ENCODE data around the gene LMO7.
"Not testable (repeated sequence)": the region's sequence is repeated elsewhere in the genome, so short reads cannot be mapped to it uniquely, and the experiment has no call there.

The LMO7 gene

DNA sequence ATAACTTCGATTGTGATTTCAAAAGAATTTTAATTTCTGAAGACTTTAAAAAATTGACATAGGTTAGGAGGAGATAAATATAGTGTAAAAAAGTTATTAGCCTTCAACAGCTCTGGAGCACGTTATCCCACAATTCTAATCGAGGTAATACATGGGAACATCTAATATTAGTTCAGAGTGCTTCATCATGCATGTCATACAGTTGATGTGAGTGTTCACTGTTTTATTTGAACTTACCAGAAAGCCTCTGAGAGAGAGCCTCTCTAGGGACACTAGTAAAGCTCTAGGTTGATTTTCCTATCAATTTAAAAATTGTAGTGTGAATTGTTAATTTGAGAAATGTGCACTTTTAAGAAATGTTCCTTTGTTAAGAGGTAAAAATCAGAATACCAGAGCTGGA is 140.4 kb downstream of the LMO7 start:
- H3K9ac ChIP-seq (ENCODE audit: low read length in 5 of 5), result no peak overlapping the region
- H3K27me3 ChIP-seq (ENCODE audit: control insufficient read depth in 5 of 5, insufficient read depth in 4 of 5, low read length in 5 of 5), result no peaks in the 10 kb centered on the region
- H3K4me3 ChIP-seq (ENCODE audit: low read depth in 1 of 5, low read length in 5 of 5), result no peak overlapping the region
- H3K4me1 ChIP-seq (ENCODE audit: control insufficient read depth in 5 of 5, insufficient read depth in 5 of 5, low read length in 5 of 5), result no peaks in the 10 kb centered on the region
- H3K27ac ChIP-seq (ENCODE audit: low read depth, low read length), result no peak overlapping the region
- H3K36me3 ChIP-seq (ENCODE audit: control insufficient read depth in 5 of 5, insufficient read depth in 5 of 5, low read length in 5 of 5), result no peaks in the 10 kb centered on the region
- peaks cover 0 to 7% (median 0%) of the 10 kb centered on the region in 5 donors for H3K9me3 ChIP-seq (ENCODE audit: control insufficient read depth in 5 of 5, low read length in 5 of 5)

DNA sequence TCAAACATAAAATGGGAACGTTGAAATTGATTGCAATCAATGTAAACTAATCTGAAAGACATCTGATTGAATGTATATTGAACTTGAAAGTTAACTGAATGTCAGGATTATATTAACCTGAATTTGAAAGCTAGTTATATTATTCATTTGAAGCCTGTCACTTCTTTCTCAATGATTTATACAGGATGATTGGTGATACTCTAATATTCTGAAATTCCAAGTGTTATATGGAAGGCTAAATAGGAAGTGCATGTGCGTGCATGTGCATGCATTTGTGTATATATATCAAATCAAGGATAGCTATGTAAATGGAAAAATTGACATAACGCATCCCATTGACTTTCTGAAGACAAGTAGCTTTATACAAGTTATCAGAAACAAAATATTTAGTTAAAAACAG is 143.3 kb downstream of the LMO7 start:
- H3K27ac ChIP-seq (ENCODE audit: low read depth, low read length), result no peak overlapping the region
- H3K36me3 ChIP-seq (ENCODE audit: control insufficient read depth in 5 of 5, insufficient read depth in 5 of 5, low read length in 5 of 5), result no peaks in the 10 kb centered on the region
- H3K27me3 ChIP-seq (ENCODE audit: control insufficient read depth in 5 of 5, insufficient read depth in 4 of 5, low read length in 5 of 5), result no peaks in the 10 kb centered on the region
- no peak overlapping the region for H3K4me3 ChIP-seq (ENCODE audit: low read depth in 1 of 5, low read length in 5 of 5)
- no peaks in the 10 kb centered on the region for H3K4me1 ChIP-seq (ENCODE audit: control insufficient read depth in 5 of 5, insufficient read depth in 5 of 5, low read length in 5 of 5)
- no peak overlapping the region for H3K9ac ChIP-seq (ENCODE audit: low read length in 5 of 5)
- H3K9me3 ChIP-seq (ENCODE audit: control insufficient read depth in 5 of 5, low read length in 5 of 5), result peaks cover 0 to 7% (median 4%) of the 10 kb centered on the region in 5 donors

DNA sequence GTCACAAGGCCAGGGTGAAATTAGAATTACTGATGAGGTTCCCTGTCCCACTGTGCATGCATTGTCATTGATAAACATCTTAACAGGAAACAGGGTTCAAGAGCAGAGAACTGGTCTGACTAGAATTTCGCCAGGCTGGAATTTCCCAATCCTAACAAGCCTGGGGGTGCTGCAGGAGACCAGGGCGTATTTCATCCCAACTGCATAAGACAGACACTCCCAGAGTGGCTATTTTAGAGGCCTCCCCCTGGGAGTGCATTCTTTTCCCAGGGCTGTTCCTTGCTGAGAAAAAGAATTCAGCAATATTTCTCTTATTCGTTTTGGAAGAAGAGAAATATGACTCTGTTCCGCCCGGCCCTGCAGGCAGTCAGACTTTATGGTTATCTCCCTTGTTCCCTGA is 144.0 kb downstream of the LMO7 start:
- not testable (repeated sequence) for H3K27me3 ChIP-seq (ENCODE audit: control insufficient read depth in 5 of 5, insufficient read depth in 4 of 5, low read length in 5 of 5); H3K4me1 ChIP-seq (ENCODE audit: control insufficient read depth in 5 of 5, insufficient read depth in 5 of 5, low read length in 5 of 5); H3K4me3 ChIP-seq (ENCODE audit: low read depth in 1 of 5, low read length in 5 of 5); H3K36me3 ChIP-seq (ENCODE audit: control insufficient read depth in 5 of 5, insufficient read depth in 5 of 5, low read length in 5 of 5); H3K9ac ChIP-seq (ENCODE audit: low read length in 5 of 5); H3K27ac ChIP-seq (ENCODE audit: low read depth, low read length); H3K9me3 ChIP-seq (ENCODE audit: control insufficient read depth in 5 of 5, low read length in 5 of 5)

DNA sequence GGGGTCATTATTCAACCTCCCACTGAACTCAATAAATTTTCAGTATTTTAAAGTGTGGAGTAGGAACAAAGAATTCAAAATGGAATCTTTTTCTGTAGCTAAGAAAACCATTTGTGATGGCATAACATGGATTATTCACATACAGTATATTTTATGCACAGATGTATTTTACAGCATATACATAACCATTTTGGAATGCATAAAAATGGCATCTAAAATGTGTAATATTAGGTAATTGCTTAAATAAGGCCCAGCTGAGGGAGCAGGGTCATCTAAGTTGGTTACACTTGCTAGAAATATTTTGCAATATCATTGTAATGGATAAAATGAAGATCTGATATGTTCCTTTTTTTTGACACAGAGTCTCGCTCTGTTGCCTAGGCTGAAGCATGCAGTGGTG is 146.9 kb downstream of the LMO7 start:
- Histone ChIP-seq H3K36me3 (ENCODE audit: control insufficient read depth in 5 of 5, insufficient read depth in 5 of 5, low read length in 5 of 5) (no peaks in the 10 kb centered on the region), H3K4me3 (ENCODE audit: low read depth in 1 of 5, low read length in 5 of 5) (no peak overlapping the region), H3K27me3 (ENCODE audit: control insufficient read depth in 5 of 5, insufficient read depth in 4 of 5, low read length in 5 of 5) (no peaks in the 10 kb centered on the region), H3K9me3 (ENCODE audit: control insufficient read depth in 5 of 5, low read length in 5 of 5) (peaks cover 0 to 7% (median 4%) of the 10 kb centered on the region in 5 donors), H3K4me1 (ENCODE audit: control insufficient read depth in 5 of 5, insufficient read depth in 5 of 5, low read length in 5 of 5) (no peaks in the 10 kb centered on the region), H3K9ac (ENCODE audit: low read length in 5 of 5) (no peak overlapping the region), H3K27ac (ENCODE audit: low read depth, low read length) (no peak overlapping the region)

DNA sequence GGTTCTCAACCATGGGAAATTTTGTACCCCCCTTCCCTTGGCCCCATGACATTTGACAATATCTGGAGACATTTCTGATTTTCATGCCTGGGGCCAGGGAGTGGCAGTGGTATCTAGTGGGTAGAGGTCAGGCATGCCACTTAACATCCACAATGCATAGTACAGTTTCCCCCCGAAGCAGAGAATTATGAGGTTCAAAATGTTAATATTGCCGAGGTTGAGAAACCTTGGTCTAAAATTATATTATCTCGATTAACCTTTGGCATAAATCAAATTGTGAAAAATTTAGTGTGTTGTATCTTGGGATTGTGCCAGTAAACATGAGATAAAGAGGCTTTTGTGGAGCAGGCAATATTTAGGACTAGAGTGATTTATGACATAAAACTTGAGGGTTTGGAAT is 147.9 kb downstream of the LMO7 start:
- no peaks in the 10 kb centered on the region for H3K4me1 ChIP-seq (ENCODE audit: control insufficient read depth in 5 of 5, insufficient read depth in 5 of 5, low read length in 5 of 5)
- H3K36me3 ChIP-seq (ENCODE audit: control insufficient read depth in 5 of 5, insufficient read depth in 5 of 5, low read length in 5 of 5), result no peaks in the 10 kb centered on the region
- H3K27me3 ChIP-seq (ENCODE audit: control insufficient read depth in 5 of 5, insufficient read depth in 4 of 5, low read length in 5 of 5), result no peaks in the 10 kb centered on the region
- no peak overlapping the region for H3K9ac ChIP-seq (ENCODE audit: low read length in 5 of 5)
- peaks cover 0 to 6% (median 4%) of the 10 kb centered on the region in 5 donors for H3K9me3 ChIP-seq (ENCODE audit: control insufficient read depth in 5 of 5, low read length in 5 of 5)
- no peak overlapping the region for H3K27ac ChIP-seq (ENCODE audit: low read depth, low read length)
- no peak overlapping the region for H3K4me3 ChIP-seq (ENCODE audit: low read depth in 1 of 5, low read length in 5 of 5)

DNA sequence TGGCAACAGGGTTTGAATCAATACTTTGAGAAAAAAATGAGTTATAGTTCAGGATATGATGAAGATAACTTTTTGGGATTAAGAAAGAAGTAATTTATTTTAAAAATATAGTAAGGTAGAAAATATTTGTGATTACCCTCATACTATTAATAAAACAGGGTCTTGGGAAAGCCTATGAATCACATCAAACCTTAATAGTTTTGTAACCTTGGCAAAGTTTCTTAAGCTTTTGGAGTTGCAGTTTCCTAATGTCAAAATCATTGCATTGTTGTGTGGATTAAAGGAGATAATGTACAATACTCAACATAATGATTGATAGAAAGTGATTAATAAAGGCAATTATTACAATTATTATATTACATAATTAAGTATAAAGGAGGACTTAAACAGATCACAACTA is 149.0 kb downstream of the LMO7 start:
- H3K4me3 ChIP-seq (ENCODE audit: low read depth in 1 of 5, low read length in 5 of 5), result no peak overlapping the region
- no peaks in the 10 kb centered on the region for H3K4me1 ChIP-seq (ENCODE audit: control insufficient read depth in 5 of 5, insufficient read depth in 5 of 5, low read length in 5 of 5)
- H3K27ac ChIP-seq (ENCODE audit: low read depth, low read length), result no peak overlapping the region
- no peaks in the 10 kb centered on the region for H3K36me3 ChIP-seq (ENCODE audit: control insufficient read depth in 5 of 5, insufficient read depth in 5 of 5, low read length in 5 of 5)
- H3K27me3 ChIP-seq (ENCODE audit: control insufficient read depth in 5 of 5, insufficient read depth in 4 of 5, low read length in 5 of 5), result no peaks in the 10 kb centered on the region
- no peak overlapping the region for H3K9ac ChIP-seq (ENCODE audit: low read length in 5 of 5)
- H3K9me3 ChIP-seq (ENCODE audit: control insufficient read depth in 5 of 5, low read length in 5 of 5), result peaks cover 0 to 4% (median 0%) of the 10 kb centered on the region in 5 donors

DNA sequence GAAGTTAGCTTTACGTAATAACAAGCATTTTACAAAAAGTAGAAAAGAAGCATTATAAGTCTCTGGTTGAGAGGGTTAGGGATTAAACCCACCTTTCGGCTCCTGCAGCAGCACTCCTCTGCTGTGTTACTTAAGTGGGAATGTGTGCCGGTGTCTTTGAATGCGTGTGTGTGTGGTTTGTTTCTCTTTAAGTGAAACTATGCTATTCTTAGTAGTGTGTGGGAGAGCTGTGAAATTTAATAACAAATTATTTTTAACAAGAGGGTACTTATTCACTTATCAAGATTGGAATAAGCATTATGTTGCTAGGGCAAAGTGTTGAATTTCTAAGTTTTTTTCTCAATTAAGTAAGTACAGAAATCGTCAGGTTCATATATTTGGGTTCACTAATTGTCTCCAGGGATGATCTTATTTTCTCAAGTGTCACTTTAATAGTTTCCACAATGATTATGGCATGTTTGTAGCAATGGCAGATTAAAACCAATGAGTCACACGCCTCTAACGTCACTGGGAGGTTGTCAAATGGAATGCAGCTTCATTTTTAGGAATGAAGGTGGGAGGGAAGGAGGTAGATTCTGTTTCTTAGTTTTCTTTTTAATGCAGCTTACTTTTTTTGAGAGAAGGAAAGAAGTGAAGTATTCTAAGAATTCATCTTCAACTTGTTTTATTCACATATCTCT is 151.3 kb downstream of the LMO7 start:
- H3K36me3 ChIP-seq (ENCODE audit: control insufficient read depth in 5 of 5, insufficient read depth in 5 of 5, low read length in 5 of 5), result no peaks in the 10 kb centered on the region
- H3K27ac ChIP-seq (ENCODE audit: low read depth, low read length), result no peak overlapping the region
- no peak overlapping the region for H3K9ac ChIP-seq (ENCODE audit: low read length in 5 of 5)
- H3K4me3 ChIP-seq (ENCODE audit: low read depth in 1 of 5, low read length in 5 of 5), result no peak overlapping the region
- no peaks in the 10 kb centered on the region for H3K4me1 ChIP-seq (ENCODE audit: control insufficient read depth in 5 of 5, insufficient read depth in 5 of 5, low read length in 5 of 5)
- peaks cover 0 to 3% (median 0%) of the 10 kb centered on the region in 5 donors for H3K9me3 ChIP-seq (ENCODE audit: control insufficient read depth in 5 of 5, low read length in 5 of 5)
- no peaks in the 10 kb centered on the region for H3K27me3 ChIP-seq (ENCODE audit: control insufficient read depth in 5 of 5, insufficient read depth in 4 of 5, low read length in 5 of 5)

DNA sequence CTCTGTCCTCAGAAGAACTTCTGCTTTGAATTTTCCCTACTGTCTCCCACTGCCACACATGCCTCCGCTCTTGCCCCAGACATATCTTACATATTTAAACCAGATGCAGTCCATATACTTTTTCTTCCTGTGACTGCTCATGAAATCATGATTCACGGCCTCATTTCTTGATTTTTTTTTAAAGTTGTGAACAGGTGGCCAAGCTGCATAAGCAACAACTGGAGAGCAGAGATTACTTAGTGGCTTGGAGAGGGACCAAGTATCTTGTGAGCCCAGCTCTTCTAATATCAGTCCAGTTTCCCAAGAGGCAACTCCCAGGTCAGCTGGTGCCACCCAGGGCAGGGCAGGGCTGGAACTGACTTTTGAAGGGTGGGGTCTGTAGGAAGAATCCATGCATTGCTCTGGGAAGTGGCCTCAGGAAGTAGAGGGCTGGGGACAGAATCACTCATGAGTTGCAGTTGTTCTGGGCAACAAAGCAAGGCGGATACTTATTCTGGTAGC is 152.4 kb downstream of the LMO7 start:
- Histone ChIP-seq H3K27me3 (ENCODE audit: control insufficient read depth in 5 of 5, insufficient read depth in 4 of 5, low read length in 5 of 5) (no peaks in the 10 kb centered on the region), H3K4me1 (ENCODE audit: control insufficient read depth in 5 of 5, insufficient read depth in 5 of 5, low read length in 5 of 5) (no peaks in the 10 kb centered on the region), H3K27ac (ENCODE audit: low read depth, low read length) (no peak overlapping the region), H3K9me3 (ENCODE audit: control insufficient read depth in 5 of 5, low read length in 5 of 5) (no peaks in the 10 kb centered on the region), H3K4me3 (ENCODE audit: low read depth in 1 of 5, low read length in 5 of 5) (no peak overlapping the region), H3K36me3 (ENCODE audit: control insufficient read depth in 5 of 5, insufficient read depth in 5 of 5, low read length in 5 of 5) (no peaks in the 10 kb centered on the region), H3K9ac (ENCODE audit: low read length in 5 of 5) (no peak overlapping the region)

DNA sequence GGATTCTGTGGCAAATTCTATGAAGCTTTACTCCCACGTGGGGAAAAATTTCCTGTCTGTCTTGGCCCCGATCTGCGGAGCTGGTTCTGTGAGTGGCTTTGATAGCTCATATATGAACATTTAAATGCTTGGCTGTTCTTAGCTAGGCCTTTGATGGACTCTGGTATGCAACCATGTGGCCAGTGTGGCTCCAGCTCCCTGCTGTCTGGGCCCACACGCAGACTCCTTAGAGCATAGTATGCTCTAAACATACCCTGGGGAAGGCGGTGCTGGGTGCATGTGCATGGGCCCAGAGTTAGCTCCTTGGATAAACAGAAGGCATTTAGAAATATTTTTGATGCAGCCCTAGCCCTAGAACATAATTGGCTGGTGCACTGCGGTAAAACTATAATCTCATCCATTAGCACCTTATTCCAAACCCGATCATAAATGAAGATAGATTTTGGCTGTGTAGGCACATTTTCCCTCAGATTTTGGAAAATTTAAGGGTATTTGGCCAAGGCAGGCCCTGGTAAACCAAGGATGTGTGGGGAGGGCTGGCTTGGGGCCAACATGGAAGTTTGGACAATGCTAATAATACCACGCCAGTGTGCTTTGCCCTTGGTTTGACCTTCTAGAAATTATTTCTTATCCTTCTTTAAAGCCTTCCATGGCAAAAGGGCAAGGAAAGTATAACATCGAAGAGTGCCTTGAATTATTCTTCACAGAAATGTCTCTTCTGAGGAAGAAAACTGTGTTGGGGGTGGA is 153.5 kb downstream of the LMO7 start:
- no peak overlapping the region for H3K9ac ChIP-seq (ENCODE audit: low read length in 5 of 5)
- no peak overlapping the region for H3K27ac ChIP-seq (ENCODE audit: low read depth, low read length)
- H3K4me1 ChIP-seq (ENCODE audit: control insufficient read depth in 5 of 5, insufficient read depth in 5 of 5, low read length in 5 of 5), result no peaks in the 10 kb centered on the region
- no peaks in the 10 kb centered on the region for H3K27me3 ChIP-seq (ENCODE audit: control insufficient read depth in 5 of 5, insufficient read depth in 4 of 5, low read length in 5 of 5)
- H3K4me3 ChIP-seq (ENCODE audit: low read depth in 1 of 5, low read length in 5 of 5), result no peak overlapping the region
- no peaks in the 10 kb centered on the region for H3K9me3 ChIP-seq (ENCODE audit: control insufficient read depth in 5 of 5, low read length in 5 of 5)
- H3K36me3 ChIP-seq (ENCODE audit: control insufficient read depth in 5 of 5, insufficient read depth in 5 of 5, low read length in 5 of 5), result no peaks in the 10 kb centered on the region

DNA sequence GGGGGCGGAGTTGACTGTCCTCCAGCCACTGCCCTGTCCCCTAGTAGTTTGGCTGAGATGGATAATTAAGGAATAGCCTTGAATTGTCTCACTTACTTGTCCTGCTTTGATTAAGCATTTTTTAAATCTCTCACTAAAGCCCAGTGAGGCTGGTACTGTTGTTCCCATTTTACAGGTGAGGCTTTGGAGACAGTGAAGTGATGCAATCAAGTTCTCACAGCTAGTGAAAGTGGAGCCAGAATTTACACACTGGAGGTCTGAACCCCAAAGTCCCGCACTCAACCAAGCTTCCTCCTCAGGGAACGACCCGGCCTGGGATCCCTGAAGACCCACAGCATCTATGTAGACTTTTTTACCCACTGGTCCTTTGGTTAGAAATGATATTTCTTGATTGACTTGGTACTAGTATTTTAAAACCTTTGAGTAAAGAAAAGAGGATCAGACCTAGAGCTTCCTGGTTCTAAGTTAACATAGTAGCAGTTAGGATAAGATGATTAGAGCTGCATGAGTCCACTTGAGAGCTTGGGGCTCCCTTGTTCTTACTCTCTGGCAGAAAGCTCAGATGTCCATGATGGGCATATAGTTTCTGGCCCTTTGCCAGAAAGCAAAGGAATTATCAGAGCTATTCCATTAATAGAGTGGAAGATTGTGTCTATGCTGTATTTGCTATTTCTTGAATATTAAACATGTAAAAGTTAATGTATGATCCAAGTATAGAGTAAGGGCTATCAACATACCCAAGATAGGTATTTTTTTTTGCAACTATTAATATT is 154.3 kb downstream of the LMO7 start:
- no peak overlapping the region for H3K9ac ChIP-seq (ENCODE audit: low read length in 5 of 5)
- H3K4me1 ChIP-seq (ENCODE audit: control insufficient read depth in 5 of 5, insufficient read depth in 5 of 5, low read length in 5 of 5), result no peaks in the 10 kb centered on the region
- no peaks in the 10 kb centered on the region for H3K9me3 ChIP-seq (ENCODE audit: control insufficient read depth in 5 of 5, low read length in 5 of 5)
- H3K27ac ChIP-seq (ENCODE audit: low read depth, low read length), result no peak overlapping the region
- H3K27me3 ChIP-seq (ENCODE audit: control insufficient read depth in 5 of 5, insufficient read depth in 4 of 5, low read length in 5 of 5), result no peaks in the 10 kb centered on the region
- no peaks in the 10 kb centered on the region for H3K36me3 ChIP-seq (ENCODE audit: control insufficient read depth in 5 of 5, insufficient read depth in 5 of 5, low read length in 5 of 5)
- no peak overlapping the region for H3K4me3 ChIP-seq (ENCODE audit: low read depth in 1 of 5, low read length in 5 of 5)

Measured in subcutaneous abdominal adipose tissue (tissue), 5 donors.